Transverse colon (tissue), 4 donors: ENCODE data around the gene LMBR1L.

Experiments
- POLR2AphosphoS5 ChIP-seq, 3 donors: sonication (generic); formaldehyde crosslinking; IDR thresholded peaks; one replicate each; pipeline ENCODE4 v1.6.1; 2016; ENCODE audit warnings: antibody characterized with exemption in 3 of 3
- TF ChIP-seq, protein P1 (sequence below), 5 experiments: fragments of 200-600 bp in 3 of 5; fragments of 450-650 bp in 2 of 5; sonication (generic) in 3 of 5; IDR thresholded peaks; 1 replicate in 2 of 5; 2 replicates in 3 of 5; pipeline ENCODE4 v1.5.1; 2016 to 2017; ENCODE audit warnings: antibody characterized with exemption in 5 of 5, inconsistent platforms in 3 of 5, mild to moderate bottlenecking in 2 of 5, moderate library complexity in 1 of 5

DNA sequence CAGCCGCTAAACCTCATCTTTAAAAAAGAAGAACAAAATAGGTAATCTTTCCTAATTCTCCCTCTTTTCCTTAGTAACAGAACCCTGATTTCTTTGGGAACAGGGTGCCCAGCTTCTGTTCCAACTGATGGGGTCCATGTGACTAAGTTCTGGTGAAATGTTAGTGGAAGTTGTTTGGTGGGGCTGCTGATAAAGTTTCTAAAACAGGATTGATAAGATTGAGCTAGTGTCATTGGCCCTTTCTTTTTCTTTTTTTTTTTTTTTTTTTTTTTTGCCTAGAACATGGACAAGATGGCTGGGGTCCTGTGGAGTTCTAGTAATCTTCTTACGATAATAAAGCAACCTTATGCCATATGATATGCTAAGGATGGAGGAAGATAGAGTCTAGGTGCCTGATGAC, 36.7 kb upstream of the LMBR1L start:
- TF ChIP-seq, protein P1, sequence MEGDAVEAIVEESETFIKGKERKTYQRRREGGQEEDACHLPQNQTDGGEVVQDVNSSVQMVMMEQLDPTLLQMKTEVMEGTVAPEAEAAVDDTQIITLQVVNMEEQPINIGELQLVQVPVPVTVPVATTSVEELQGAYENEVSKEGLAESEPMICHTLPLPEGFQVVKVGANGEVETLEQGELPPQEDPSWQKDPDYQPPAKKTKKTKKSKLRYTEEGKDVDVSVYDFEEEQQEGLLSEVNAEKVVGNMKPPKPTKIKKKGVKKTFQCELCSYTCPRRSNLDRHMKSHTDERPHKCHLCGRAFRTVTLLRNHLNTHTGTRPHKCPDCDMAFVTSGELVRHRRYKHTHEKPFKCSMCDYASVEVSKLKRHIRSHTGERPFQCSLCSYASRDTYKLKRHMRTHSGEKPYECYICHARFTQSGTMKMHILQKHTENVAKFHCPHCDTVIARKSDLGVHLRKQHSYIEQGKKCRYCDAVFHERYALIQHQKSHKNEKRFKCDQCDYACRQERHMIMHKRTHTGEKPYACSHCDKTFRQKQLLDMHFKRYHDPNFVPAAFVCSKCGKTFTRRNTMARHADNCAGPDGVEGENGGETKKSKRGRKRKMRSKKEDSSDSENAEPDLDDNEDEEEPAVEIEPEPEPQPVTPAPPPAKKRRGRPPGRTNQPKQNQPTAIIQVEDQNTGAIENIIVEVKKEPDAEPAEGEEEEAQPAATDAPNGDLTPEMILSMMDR (IDR thresholded peaks at IDR 0.05) = no peak
- TF ChIP-seq POLR2AphosphoS5 (IDR thresholded peaks at IDR 0.05) = no peak
